GM19043 (cell line): ENCODE data around the gene SKI.
A peak's percentile ranks its signal among the peaks of the same experiment; 100 is the strongest.

Experiments
- ATAC-seq: cut with Tn5 transposase; IDR thresholded peaks from one replicate; pipeline ENCODE4 v1.9.1; 2021; ENCODE audit warnings: low read depth; ENCODE audit not compliant: unreplicated experiment

SKI gene

GRCh38 chr1:2193514-2194281 lies 34.4 kb upstream of the SKI start:
- ATAC-seq: no peak

GRCh38 chr1:2194319-2194897 lies 33.7 kb upstream of the SKI start, which contains the start of gene FAAP20:
TSS of gene FAAP20 (minus strand) at chr1:2194772. CDS start at chr1:2194749, 23 bp downstream.
- peak; percentile 42 for ATAC-seq

GRCh38 chr1:2194898-2195673 lies 33.0 kb upstream of the SKI start:
- peak; percentile 53 for ATAC-seq

GRCh38 chr1:2195785-2196184 lies 32.3 kb upstream of the SKI start:
- no peak for ATAC-seq

- no peak for ATAC-seq
These were observed 31.0 kb upstream of the SKI start for GRCh38 chr1:2196901-2197638.

GRCh38 chr1:2197707-2198165 lies 30.4 kb upstream of the SKI start:
- no peak for ATAC-seq

GRCh38 chr1:2198571-2198970 lies 29.5 kb upstream of the SKI start:
- no peak for ATAC-seq

- no peak for ATAC-seq
These were observed 28.9 kb upstream of the SKI start for GRCh38 chr1:2199042-2199810.

GRCh38 chr1:2200308-2200943 lies 27.7 kb upstream of the SKI start:
- no peak for ATAC-seq

- ATAC-seq: no peak
These were observed 27.1 kb upstream of the SKI start for GRCh38 chr1:2201062-2201461.

GRCh38 chr1:2202008-2202575 lies 26.0 kb upstream of the SKI start:
- ATAC-seq: no peak

- no peak for ATAC-seq
These were observed 25.1 kb upstream of the SKI start for GRCh38 chr1:2202843-2203601.

GRCh38 chr1:2203671-2204414 lies 24.3 kb upstream of the SKI start:
- ATAC-seq: no peak

GRCh38 chr1:2204415-2205190 lies 23.5 kb upstream of the SKI start:
- no peak for ATAC-seq

- ATAC-seq: peak; percentile 81
These were observed 22.7 kb upstream of the SKI start for GRCh38 chr1:2205191-2205952.

- ATAC-seq: no peak
These were observed 21.2 kb upstream of the SKI start for GRCh38 chr1:2206813-2207487.
